Neural progenitor cell (in vitro differentiated cells): ENCODE results near the gene CLSTN2. TPM values are rescaled to one million over a fixed set of nuclear protein-coding genes. Genes with fewer than 3 reads are reported as not detected.

Experiments used
- DNase-seq: peaks from one replicate; pipeline ENCODE4 v3.0.0-alpha.2; 2016; ENCODE audit warnings: low spot score
- H2AFZ ChIP-seq: fragments of 200-600 bp; sonication (generic); replicated peaks from 2 replicates; pipeline ENCODE4 v1.6.1; 2016; ENCODE audit warnings: antibody characterized with exemption
- H3F3A ChIP-seq: fragments of 200-600 bp; sonication (generic); 2 replicates; pipeline ENCODE4 v1.6.1; 2016; ENCODE audit warnings: antibody characterized with exemption, low read depth
- H3K27ac ChIP-seq: fragments of 200-600 bp; sonication (generic); 2 replicates; pipeline ENCODE4 v1.5.1; 2016; ENCODE audit warnings: mild to moderate bottlenecking
- H3K27me3 ChIP-seq: fragments of 200-600 bp; sonication (generic); 2 replicates; pipeline ENCODE4 v1.6.1; 2016; ENCODE audit warnings: mild to moderate bottlenecking, moderate library complexity
- H3K36me3 ChIP-seq: fragments of 200-600 bp; sonication (generic); 2 replicates; pipeline ENCODE4 v1.5.1; 2016
- H3K4me1 ChIP-seq: fragments of 200-600 bp; sonication (generic); 2 replicates; pipeline ENCODE4 v1.6.1; 2016; ENCODE audit warnings: mixed run types
- H3K4me2 ChIP-seq: fragments of 200-600 bp; sonication (generic); 2 replicates; pipeline ENCODE4 v1.6.1; 2016
- H3K4me3 ChIP-seq: fragments of 200-600 bp; sonication (generic); 2 replicates; pipeline ENCODE4 v1.5.1; 2016
- H3K79me2 ChIP-seq: fragments of 200-600 bp; sonication (generic); 2 replicates; pipeline ENCODE4 v1.6.1; 2016; ENCODE audit warnings: low read depth
- H3K9ac ChIP-seq: fragments of 200-600 bp; sonication (generic); 2 replicates; pipeline ENCODE4 v1.6.1; 2016
- H3K9me3 ChIP-seq: fragments of 200-600 bp; sonication (generic); 2 replicates; pipeline ENCODE4 v1.5.1; 2016; ENCODE audit warnings: low read depth
- H4K20me1 ChIP-seq: fragments of 200-600 bp; sonication (generic); 2 replicates; pipeline ENCODE4 v1.6.1; 2016; ENCODE audit warnings: low read depth
- H3K27ac Mint-ChIP-seq: 3 replicates; pipeline ENCODE4 v1.8.0; 2021; ENCODE audit warnings: mixed read lengths
- H3K27me3 Mint-ChIP-seq: 2 replicates; pipeline ENCODE4 v1.8.0; 2022; ENCODE audit warnings: low read depth, mild to moderate bottlenecking, inconsistent platforms, moderate library complexity, mixed read lengths; ENCODE audit not compliant: insufficient read depth
- H3K36me3 Mint-ChIP-seq: 3 replicates; pipeline ENCODE4 v1.8.0; 2021; ENCODE audit warnings: mixed read lengths
- H3K4me1 Mint-ChIP-seq: 3 replicates; pipeline ENCODE4 v1.8.0; 2021; ENCODE audit warnings: mixed read lengths
- H3K4me3 Mint-ChIP-seq: 3 replicates; pipeline ENCODE4 v1.8.0; 2021; ENCODE audit warnings: mild to moderate bottlenecking, moderate library complexity, mixed read lengths
- H3K9me3 Mint-ChIP-seq: 3 replicates; pipeline ENCODE4 v1.8.0; 2020; ENCODE audit warnings: mixed read lengths
- CTCF ChIP-seq: fragments of 200-600 bp; sonication (generic); IDR thresholded peaks from 2 replicates; pipeline ENCODE4 v1.5.1; 2017; ENCODE audit warnings: antibody characterized with exemption, mild to moderate bottlenecking
- EZH2 ChIP-seq: fragments of 200-600 bp; sonication (generic); IDR thresholded peaks from 2 replicates; pipeline ENCODE4 v1.6.1; 2017; ENCODE audit warnings: antibody characterized with exemption, mild to moderate bottlenecking, moderate library complexity
- EZH2phosphoT487 ChIP-seq: fragments of 200-600 bp; sonication (generic); IDR thresholded peaks from 2 replicates; pipeline ENCODE4 v1.6.1; 2017; ENCODE audit warnings: antibody characterized with exemption
- total RNA-seq: library from RNA; depleted of rRNA; stranded (reverse); fragments of >200 nt; gene quantifications from 2 replicates; pipeline ENCODE4 v1.2.3, GENCODE V29; 2015; ENCODE audit warnings: low replicate concordance

Gene CLSTN2
- total RNA-seq, 1 donor from 2014 or later: 0.22 TPM

- no peaks in the 10 kb centered on the region for H3K27me3 ChIP-seq
- peaks cover 17% of the 10 kb centered on the region for H3F3A ChIP-seq
- no peak overlapping the region for H3K9ac ChIP-seq
- Mint-ChIP-seq H3K36me3 (no peaks in the 10 kb centered on the region), H3K27ac (no peak overlapping the region), H3K4me1 (peaks cover 16% of the 10 kb centered on the region), H3K4me3 (no peak overlapping the region), H3K9me3 (no peaks in the 10 kb centered on the region), H3K27me3 (peaks cover 14% of the 10 kb centered on the region)
- H3K4me3 ChIP-seq: no peak overlapping the region
- H3K4me2 ChIP-seq: no peak overlapping the region
- no peaks in the 10 kb centered on the region for H3K9me3 ChIP-seq
- H4K20me1 ChIP-seq: no peaks in the 10 kb centered on the region
- peak overlapping the region; percentile 15 for H3K27ac ChIP-seq
- peak; percentile 26 for DNase-seq
- TF ChIP-seq CTCF (no peak), EZH2phosphoT487 (no peak), EZH2 (no peak)
- H2AFZ ChIP-seq: no peak overlapping the region
- peaks cover 36% of the 10 kb centered on the region for H3K4me1 ChIP-seq
- H3K36me3 ChIP-seq: no peaks in the 10 kb centered on the region
- no peaks in the 10 kb centered on the region for H3K79me2 ChIP-seq
Measured at GRCh38 chr3:140472306-140473020, 537.5 kb downstream of the CLSTN2 start.

- Histone ChIP-seq H3K4me3 (no peak overlapping the region), H3K27me3 (no peaks in the 10 kb centered on the region), H3K4me1 (no peaks in the 10 kb centered on the region), H3K9ac (no peak overlapping the region), H4K20me1 (no peaks in the 10 kb centered on the region), H3K9me3 (no peaks in the 10 kb centered on the region), H3K4me2 (no peak overlapping the region), H3K79me2 (no peaks in the 10 kb centered on the region), H3F3A (no peaks in the 10 kb centered on the region), H2AFZ (no peak overlapping the region), H3K27ac (no peak overlapping the region), H3K36me3 (no peaks in the 10 kb centered on the region)
- no peak for DNase-seq
- H3K27ac Mint-ChIP-seq: no peak overlapping the region
- TF ChIP-seq EZH2: no peak
- TF ChIP-seq CTCF: no peak
- no peak for TF ChIP-seq EZH2phosphoT487
- no peaks in the 10 kb centered on the region for H3K36me3 Mint-ChIP-seq
- peaks cover 4% of the 10 kb centered on the region for H3K27me3 Mint-ChIP-seq
- H3K4me1 Mint-ChIP-seq: no peaks in the 10 kb centered on the region
- no peak overlapping the region for H3K4me3 Mint-ChIP-seq
- peaks cover 12% of the 10 kb centered on the region for H3K9me3 Mint-ChIP-seq
Measured at GRCh38 chr3:140487566-140487965, 552.6 kb downstream of the CLSTN2 start.

GRCh38 chr3:140493271-140493670, 558.3 kb downstream of the CLSTN2 start:
- no peaks in the 10 kb centered on the region for H3K36me3 Mint-ChIP-seq
- no peaks in the 10 kb centered on the region for H3K79me2 ChIP-seq
- H3K9me3 Mint-ChIP-seq: no peaks in the 10 kb centered on the region
- H3K27me3 ChIP-seq: no peaks in the 10 kb centered on the region
- DNase-seq: no peak
- TF ChIP-seq EZH2: no peak
- H3K27me3 Mint-ChIP-seq: no peaks in the 10 kb centered on the region
- H3K36me3 ChIP-seq: no peaks in the 10 kb centered on the region
- H2AFZ ChIP-seq: no peak overlapping the region
- no peak overlapping the region for H3K4me3 ChIP-seq
- H3K27ac Mint-ChIP-seq: no peak overlapping the region
- H3K9ac ChIP-seq: no peak overlapping the region
- no peaks in the 10 kb centered on the region for H3K4me1 Mint-ChIP-seq
- no peak overlapping the region for H3K27ac ChIP-seq
- no peaks in the 10 kb centered on the region for H3K4me1 ChIP-seq
- H3K9me3 ChIP-seq: no peaks in the 10 kb centered on the region
- H4K20me1 ChIP-seq: no peaks in the 10 kb centered on the region
- no peaks in the 10 kb centered on the region for H3F3A ChIP-seq
- no peak overlapping the region for H3K4me3 Mint-ChIP-seq
- no peak overlapping the region for H3K4me2 ChIP-seq

- Mint-ChIP-seq H3K9me3 (no peaks in the 10 kb centered on the region), H3K4me3 (no peak overlapping the region), H3K27me3 (no peaks in the 10 kb centered on the region), H3K4me1 (no peaks in the 10 kb centered on the region), H3K36me3 (no peaks in the 10 kb centered on the region), H3K27ac (no peak overlapping the region)
- H3K4me3 ChIP-seq: no peak overlapping the region
- no peaks in the 10 kb centered on the region for H3F3A ChIP-seq
- no peaks in the 10 kb centered on the region for H4K20me1 ChIP-seq
- no peak overlapping the region for H3K9ac ChIP-seq
- H3K4me2 ChIP-seq: no peak overlapping the region
- H2AFZ ChIP-seq: no peak overlapping the region
- DNase-seq: no peak
- no peaks in the 10 kb centered on the region for H3K79me2 ChIP-seq
- H3K36me3 ChIP-seq: no peaks in the 10 kb centered on the region
- no peaks in the 10 kb centered on the region for H3K4me1 ChIP-seq
- TF ChIP-seq EZH2: no peak
- TF ChIP-seq EZH2phosphoT487: no peak
- no peak for TF ChIP-seq CTCF
- no peaks in the 10 kb centered on the region for H3K27me3 ChIP-seq
- H3K27ac ChIP-seq: no peak overlapping the region
- no peaks in the 10 kb centered on the region for H3K9me3 ChIP-seq
Measured at GRCh38 chr3:140494970-140495369, 560.0 kb downstream of the CLSTN2 start.
